ENCODE measurements around the gene RARB. TPM values are rescaled to one million over a fixed set of nuclear protein-coding genes. Genes with fewer than 3 reads are reported as not detected.
A peak's percentile ranks its signal among the peaks of the same experiment; 100 is the strongest.

The RARB gene
- total and polyA plus RNA-seq, 8 donors = 1.7 to 28.0 (median 9.0) TPM

DNA sequence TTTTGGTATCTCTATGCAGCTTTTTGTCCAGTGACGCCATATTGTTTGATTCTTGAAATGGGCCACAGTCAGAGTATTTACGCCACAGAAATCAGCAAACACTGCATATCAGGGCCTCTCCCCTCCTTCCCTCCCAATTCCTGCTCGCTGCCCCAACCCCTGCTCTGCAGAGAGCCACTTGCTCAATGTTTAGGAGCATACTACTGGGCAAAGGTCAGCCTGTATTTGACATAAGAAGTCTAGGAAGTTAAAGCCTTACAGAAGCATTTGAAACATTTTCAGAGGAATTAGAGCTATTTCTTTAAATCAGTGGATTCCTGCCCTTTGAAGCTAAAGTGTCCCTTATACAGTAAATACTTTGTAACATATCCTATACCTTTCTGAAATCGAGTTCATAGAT, 17.4 kb upstream of the RARB start:
- peak in 1 of 2 donors; percentile 39 for DNase-seq
- H3K27ac ChIP-seq = no peak overlapping the region
- 39 to 57% (median 52%) methylated on average over 4 of the region's 4 CpGs for WGBS, 5 donors
- H3K27me3 ChIP-seq = no peaks in the 10 kb centered on the region
- H3K4me3 ChIP-seq = no peak overlapping the region
- no peaks in the 10 kb centered on the region for H3K9me3 ChIP-seq
- peaks cover 0 to 7% (median 2%) of the 10 kb centered on the region in 4 donors for H3K4me1 ChIP-seq
- TF ChIP-seq POLR2AphosphoS5 (IDR thresholded peaks at IDR 0.05) = no peak
- TF ChIP-seq, protein P1, sequence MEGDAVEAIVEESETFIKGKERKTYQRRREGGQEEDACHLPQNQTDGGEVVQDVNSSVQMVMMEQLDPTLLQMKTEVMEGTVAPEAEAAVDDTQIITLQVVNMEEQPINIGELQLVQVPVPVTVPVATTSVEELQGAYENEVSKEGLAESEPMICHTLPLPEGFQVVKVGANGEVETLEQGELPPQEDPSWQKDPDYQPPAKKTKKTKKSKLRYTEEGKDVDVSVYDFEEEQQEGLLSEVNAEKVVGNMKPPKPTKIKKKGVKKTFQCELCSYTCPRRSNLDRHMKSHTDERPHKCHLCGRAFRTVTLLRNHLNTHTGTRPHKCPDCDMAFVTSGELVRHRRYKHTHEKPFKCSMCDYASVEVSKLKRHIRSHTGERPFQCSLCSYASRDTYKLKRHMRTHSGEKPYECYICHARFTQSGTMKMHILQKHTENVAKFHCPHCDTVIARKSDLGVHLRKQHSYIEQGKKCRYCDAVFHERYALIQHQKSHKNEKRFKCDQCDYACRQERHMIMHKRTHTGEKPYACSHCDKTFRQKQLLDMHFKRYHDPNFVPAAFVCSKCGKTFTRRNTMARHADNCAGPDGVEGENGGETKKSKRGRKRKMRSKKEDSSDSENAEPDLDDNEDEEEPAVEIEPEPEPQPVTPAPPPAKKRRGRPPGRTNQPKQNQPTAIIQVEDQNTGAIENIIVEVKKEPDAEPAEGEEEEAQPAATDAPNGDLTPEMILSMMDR (IDR thresholded peaks at IDR 0.05) = no peak
- no peak for TF ChIP-seq POLR2A (IDR thresholded peaks at IDR 0.05)
- TF ChIP-seq EP300 (IDR thresholded peaks at IDR 0.05) = no peak
- no peaks in the 10 kb centered on the region for H3K36me3 ChIP-seq
- intact Hi-C loops (cut with DNase I; ENCODE audit: low total_unique reads) = no loop called here

DNA sequence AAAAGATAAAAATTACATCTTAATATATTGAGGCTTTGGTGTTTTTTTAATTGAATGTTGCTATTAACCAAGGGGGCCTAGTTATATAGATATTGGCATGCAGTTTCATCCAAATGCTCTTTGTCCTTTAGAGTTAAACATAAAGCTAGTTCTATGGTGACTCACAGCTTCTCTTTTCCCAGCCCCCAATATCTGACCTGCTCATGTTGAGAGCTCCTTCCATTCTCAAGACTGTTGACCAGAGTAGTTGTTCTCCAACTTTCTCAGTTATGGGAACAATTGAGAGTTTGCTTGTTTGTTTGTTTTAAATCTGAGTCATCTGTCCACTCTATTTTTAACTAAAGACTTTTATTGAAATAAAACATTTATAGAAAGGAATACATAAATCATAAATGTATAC, 15.8 kb upstream of the RARB start:
- TF ChIP-seq POLR2A (IDR thresholded peaks at IDR 0.05) (no peak), POLR2AphosphoS5 (IDR thresholded peaks at IDR 0.05) (no peak), EP300 (IDR thresholded peaks at IDR 0.05) (no peak)
- TF ChIP-seq, protein P1 (IDR thresholded peaks at IDR 0.05) = no peak
- Histone ChIP-seq H3K27me3 (no peaks in the 10 kb centered on the region), H3K27ac (no peak overlapping the region), H3K36me3 (no peaks in the 10 kb centered on the region), H3K9me3 (peaks cover 0 to 5% (median 0%) of the 10 kb centered on the region in 4 donors), H3K4me1 (peaks cover 0 to 7% (median 2%) of the 10 kb centered on the region in 4 donors), H3K4me3 (no peak overlapping the region)
- intact Hi-C loops (cut with DNase I; ENCODE audit: low total_unique reads) = no loop called here
- peak in 1 of 2 donors; percentile 46 for DNase-seq

DNA sequence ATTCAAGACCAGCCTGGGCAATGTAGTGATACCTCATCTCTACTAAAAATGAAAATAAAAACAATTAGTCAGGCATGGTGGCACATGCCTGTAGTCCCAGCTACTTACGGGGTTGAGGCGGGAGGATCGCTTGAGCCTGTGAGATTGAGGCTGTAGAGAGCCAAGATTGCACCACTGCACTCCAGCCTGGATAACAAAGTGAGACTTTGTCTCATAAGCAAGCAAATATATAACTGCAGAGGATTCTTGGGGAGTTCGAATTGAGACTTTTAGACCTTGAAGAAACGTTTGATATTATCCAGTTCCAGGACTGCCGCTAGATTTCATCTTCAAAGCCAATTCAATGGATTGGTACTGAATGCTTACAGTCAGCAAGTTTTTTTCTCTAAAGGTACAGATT, 11.9 kb upstream of the RARB start:
- no peaks in the 10 kb centered on the region for H3K27me3 ChIP-seq
- intact Hi-C loops (cut with DNase I; ENCODE audit: low total_unique reads) = no loop called here
- no peaks in the 10 kb centered on the region for H3K36me3 ChIP-seq
- peaks cover 0 to 7% (median 2%) of the 10 kb centered on the region in 4 donors for H3K4me1 ChIP-seq
- no peak overlapping the region for H3K4me3 ChIP-seq
- peaks cover 0 to 10% (median 0%) of the 10 kb centered on the region in 4 donors for H3K9me3 ChIP-seq
- 89 to 95% (median 95%) methylated on average over 6 of the region's 6 CpGs for WGBS, 5 donors
- H3K27ac ChIP-seq = no peak overlapping the region
- DNase-seq = no peak
- TF ChIP-seq, protein P1 (IDR thresholded peaks at IDR 0.05) = no peak
- TF ChIP-seq POLR2AphosphoS5 (IDR thresholded peaks at IDR 0.05) (no peak), POLR2A (IDR thresholded peaks at IDR 0.05) (no peak), EP300 (IDR thresholded peaks at IDR 0.05) (no peak)

GRCh38 chr3:25418596-25418995, 9.5 kb upstream of the RARB start:
- 87 to 97% (median 90%) methylated on average over 1 of the region's 1 CpG for WGBS, 5 donors
- Histone ChIP-seq H3K36me3 (no peaks in the 10 kb centered on the region), H3K4me1 (no peaks in the 10 kb centered on the region), H3K9me3 (peaks cover 0 to 10% (median 0%) of the 10 kb centered on the region in 4 donors), H3K27ac (no peak overlapping the region), H3K27me3 (no peaks in the 10 kb centered on the region), H3K4me3 (no peak overlapping the region)
- TF ChIP-seq POLR2AphosphoS5 (IDR thresholded peaks at IDR 0.05) = no peak
- no peak for TF ChIP-seq EP300 (IDR thresholded peaks at IDR 0.05)
- TF ChIP-seq, protein P1 (IDR thresholded peaks at IDR 0.05) = no peak
- no peak for TF ChIP-seq POLR2A (IDR thresholded peaks at IDR 0.05)
- no peak for DNase-seq
- intact Hi-C loops (cut with DNase I; ENCODE audit: low total_unique reads) = no loop called here

All from stomach (tissue), 9 donors.